IPS-18c (cell line): ENCODE data around the gene S100A8.
"Not testable (repeated sequence)": the region's sequence is repeated elsewhere in the genome, so short reads cannot be mapped to it uniquely, and the experiment has no call there.

Source experiments
- H3K4me3 ChIP-seq: 2 replicates; pipeline ENCODE4 v1.7.0; 2013; ENCODE audit warnings: low read depth, mild to moderate bottlenecking, low read length, moderate library complexity; ENCODE audit not compliant: insufficient read depth
- H3K9me3 ChIP-seq: one replicate; pipeline ENCODE4 v1.6.1; 2013; ENCODE audit warnings: mild to moderate bottlenecking, low read length, moderate library complexity; ENCODE audit not compliant: control insufficient read depth, insufficient read depth

S100A8 gene

DNA sequence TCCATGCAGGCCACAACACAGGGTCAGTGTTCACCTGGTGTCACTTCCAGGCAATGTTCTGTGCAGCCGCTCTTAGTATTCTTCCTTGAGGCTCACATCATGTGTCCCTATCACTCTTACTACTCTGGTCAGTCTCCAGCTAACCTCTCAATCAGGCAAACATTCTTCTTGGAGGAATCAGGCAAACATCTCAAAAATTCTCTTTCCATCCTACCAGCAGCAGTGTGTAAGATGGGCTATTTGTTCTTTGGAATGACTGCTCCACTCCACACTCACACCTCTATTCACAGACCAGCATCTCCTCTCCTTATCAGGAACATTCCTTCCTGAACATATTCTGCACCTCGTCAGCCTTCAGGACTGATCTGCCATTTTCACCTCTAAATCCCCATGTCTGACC is 29.4 kb upstream of the S100A8 start:
- Histone ChIP-seq H3K9me3 (no peaks in the 10 kb centered on the region), H3K4me3 (no peak overlapping the region)

DNA sequence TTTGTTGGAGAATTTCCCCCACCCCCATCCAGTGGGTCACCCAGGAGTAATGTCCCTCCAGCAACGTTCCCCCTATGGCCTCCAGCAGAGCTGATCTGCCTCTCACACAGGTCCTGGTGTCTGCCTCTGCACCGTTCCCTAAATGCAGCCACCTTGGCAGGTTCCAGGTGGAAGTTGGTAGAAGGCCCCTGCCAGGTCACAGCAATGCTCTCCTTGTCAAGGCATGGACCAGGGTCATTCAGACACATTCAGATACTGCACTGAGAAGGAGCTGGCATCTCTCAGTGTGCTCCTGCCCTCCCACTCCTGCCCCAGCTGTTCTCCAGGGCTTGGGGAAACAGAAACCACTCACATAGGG is 28.5 kb upstream of the S100A8 start:
- not testable (repeated sequence) for H3K4me3 ChIP-seq

DNA sequence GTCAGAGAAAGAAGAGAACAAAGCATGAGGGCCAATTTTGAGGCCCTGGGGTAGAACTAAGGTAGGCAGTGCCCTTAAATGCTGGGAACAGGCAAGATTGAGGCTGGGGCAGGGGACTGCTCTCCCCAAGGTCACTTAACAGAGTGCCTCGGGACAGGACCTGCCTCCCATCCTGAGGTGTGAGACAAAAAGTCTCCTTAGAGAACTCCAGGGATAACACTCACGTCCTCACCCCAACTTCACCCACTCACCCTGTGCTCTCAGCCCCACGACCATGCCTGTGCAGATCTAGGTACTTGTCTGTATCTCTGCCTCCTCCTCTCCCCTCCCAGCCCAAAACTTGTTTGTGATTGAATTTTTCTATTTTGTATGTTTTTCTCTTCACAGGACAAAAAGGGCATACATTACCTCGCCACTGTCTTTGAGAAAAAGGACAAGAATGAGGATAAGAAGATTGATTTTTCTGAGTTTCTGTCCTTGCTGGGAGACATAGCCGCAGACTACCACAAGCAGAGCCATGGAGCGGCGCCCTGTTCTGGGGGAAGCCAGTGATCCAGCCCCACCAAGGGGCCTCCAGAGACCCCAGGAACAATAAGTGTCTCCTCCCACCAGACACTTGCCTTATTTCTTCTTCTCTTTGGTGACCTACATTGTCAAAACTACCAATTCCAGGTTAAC is 28.0 kb upstream of the S100A8 start:
- not testable (repeated sequence) for H3K4me3 ChIP-seq, H3K9me3 ChIP-seq

More for the DNA sequence above, 28.5 kb upstream of the S100A8 start:
- H3K9me3 ChIP-seq: not testable (repeated sequence)

GRCh38 chr1:153417136-153417888 is 26.4 kb upstream of the S100A8 start:
- Histone ChIP-seq H3K9me3 (no peaks in the 10 kb centered on the region), H3K4me3 (no peak overlapping the region)

DNA sequence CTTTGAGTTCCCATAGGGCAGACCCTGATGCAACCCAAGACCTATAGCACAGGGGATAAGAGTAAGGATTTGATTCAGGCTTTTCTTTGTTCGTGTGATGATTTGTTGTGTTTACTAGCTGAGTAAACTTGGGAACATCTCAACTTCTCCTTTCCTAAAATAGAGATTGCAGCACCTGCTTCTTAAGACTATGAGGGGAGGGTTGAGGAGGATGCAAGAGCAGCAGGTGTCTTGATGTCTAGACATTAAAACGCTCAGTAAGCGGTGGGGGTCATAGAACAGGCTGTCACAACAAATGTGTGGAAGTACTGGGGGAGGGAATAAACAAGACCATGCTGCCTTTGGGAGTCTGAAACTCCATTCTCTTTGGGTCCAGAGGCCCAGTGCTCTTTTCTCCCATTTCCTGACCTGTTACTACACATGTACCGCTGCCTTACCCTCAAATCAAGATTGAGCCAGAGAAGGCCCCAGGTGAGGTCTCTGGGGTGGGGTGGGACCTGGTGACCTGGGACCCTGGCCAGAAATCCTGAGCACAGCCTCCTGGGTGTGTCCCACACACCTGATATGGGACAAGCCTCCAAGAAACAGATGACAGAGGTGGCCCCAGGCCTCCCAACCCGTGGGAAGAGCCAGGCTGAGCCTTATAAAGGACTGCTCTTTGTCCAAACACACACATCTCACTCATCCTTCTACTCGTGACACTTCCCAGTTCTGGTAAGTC is 25.1 kb upstream of the S100A8 start, which contains the start of gene S100A7A:
Gene S100A7A, plus strand, starts transcription at position 671 of the 721 bp plus-strand sequence. CDS start 1,563 bp downstream, outside the sequence.
- Histone ChIP-seq H3K9me3 (no peaks in the 10 kb centered on the region), H3K4me3 (no peak within 1 kb of the TSS)

GRCh38 chr1:153413961-153414360 is 23.1 kb upstream of the S100A8 start:
- H3K4me3 ChIP-seq, H3K9me3 ChIP-seq: not testable (repeated sequence)

DNA sequence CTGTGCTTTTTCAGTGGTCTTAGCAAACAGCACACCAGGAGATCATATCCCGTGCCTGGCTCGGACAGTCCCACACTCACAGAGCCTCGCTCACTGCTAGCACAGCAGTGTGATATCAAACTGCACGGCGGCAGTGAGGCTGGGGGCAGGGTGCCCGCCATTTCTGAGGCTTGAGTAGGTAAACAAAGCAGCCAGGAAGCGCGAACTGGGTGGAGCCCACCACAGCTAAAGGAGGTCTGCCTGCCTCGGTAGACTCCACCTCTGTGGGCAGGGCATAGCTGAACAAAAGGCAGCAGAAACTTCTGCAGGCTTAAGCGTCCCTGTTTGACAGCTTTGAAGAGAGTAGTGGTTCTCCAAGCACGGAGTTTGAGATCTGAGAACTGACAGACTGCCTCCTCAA is 16.4 kb upstream of the S100A8 start:
- H3K9me3 ChIP-seq, H3K4me3 ChIP-seq: not testable (repeated sequence)

GRCh38 chr1:153405825-153406599 is 15.1 kb upstream of the S100A8 start:
- H3K9me3 ChIP-seq, H3K4me3 ChIP-seq: not testable (repeated sequence)

- peaks cover 3% of the 10 kb centered on the region for H3K9me3 ChIP-seq
- H3K4me3 ChIP-seq: no peak overlapping the region
Observed at GRCh38 chr1:153404768-153405167, 13.9 kb upstream of the S100A8 start.

GRCh38 chr1:153404086-153404635 is 13.3 kb upstream of the S100A8 start:
- peaks cover 3% of the 10 kb centered on the region for H3K9me3 ChIP-seq
- H3K4me3 ChIP-seq: no peak overlapping the region

DNA sequence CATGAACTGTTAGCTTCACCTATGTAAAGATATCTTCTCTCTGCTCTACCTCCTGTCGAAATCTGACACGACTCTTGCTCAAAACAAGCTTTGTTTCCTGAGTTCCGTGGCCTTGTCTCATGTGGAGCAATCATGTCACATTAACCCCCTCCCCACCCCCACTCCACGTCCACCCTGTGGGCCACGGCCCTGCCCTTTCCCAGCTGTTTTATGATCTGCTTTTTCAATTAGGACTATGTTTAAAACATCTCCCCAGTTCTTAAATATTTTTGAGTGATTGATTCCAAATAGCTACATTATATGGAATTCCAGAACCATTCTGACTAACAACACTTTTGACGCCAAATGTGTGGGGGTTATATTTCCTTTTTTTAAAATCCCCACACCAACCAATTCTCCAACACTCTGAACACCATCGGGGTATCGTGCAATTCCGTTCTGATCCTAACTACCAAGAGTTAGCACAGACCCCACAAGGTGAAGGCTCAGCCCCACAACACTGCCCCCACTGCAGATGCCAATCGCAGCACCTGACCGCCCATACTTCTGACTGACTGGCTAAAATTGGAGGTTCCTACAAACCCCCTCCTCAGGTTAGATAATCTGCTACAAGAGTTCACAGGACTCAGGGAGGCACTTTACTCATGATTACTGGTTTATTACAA is 12.7 kb upstream of the S100A8 start:
- no peak overlapping the region for H3K4me3 ChIP-seq
- peaks cover 3% of the 10 kb centered on the region for H3K9me3 ChIP-seq

DNA sequence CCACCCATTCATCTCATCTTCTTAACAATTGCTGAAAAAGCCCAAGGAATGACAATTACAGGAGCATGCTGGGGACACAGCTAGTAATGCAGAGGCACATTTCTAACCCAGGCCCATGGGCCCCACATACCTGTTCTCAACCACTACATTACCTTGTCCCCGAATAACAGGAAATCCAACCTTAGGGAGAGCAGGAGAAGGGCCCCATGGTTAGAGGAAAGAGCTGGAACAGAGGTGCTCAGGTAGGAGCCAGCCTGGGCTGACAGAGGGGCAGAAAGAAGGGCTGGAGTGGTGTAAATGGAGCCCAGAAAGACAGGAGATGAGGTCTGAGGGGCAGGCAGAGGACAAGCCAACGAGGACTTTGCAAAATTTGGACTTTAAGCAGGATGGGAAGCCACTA is 11.4 kb upstream of the S100A8 start:
- no peak overlapping the region for H3K4me3 ChIP-seq
- peaks cover 3% of the 10 kb centered on the region for H3K9me3 ChIP-seq

DNA sequence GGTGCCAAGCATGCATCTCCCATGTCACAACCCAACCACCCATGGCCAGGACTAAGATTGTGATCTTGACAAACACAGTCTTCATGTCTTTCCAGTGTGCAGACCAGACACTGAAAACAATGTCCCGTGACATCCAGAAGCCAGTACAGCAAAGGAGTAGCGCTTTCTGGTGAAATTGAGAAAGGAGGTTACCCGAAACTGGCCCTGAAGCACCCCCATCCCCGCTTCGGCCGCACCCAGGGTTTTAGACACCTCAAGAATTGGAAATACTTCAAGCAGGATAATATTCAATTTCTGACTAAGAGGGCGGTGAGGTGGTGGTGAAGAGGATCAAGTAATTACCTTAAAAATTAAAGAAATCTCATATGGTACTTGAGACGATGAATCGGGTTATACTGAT is 10.6 kb upstream of the S100A8 start:
- H3K4me3 ChIP-seq: no peak overlapping the region
- H3K9me3 ChIP-seq: peaks cover 3% of the 10 kb centered on the region

GRCh38 chr1:153400244-153400643 is 9.4 kb upstream of the S100A8 start:
- H3K4me3 ChIP-seq: no peak overlapping the region
- H3K9me3 ChIP-seq: peaks cover 3% of the 10 kb centered on the region

DNA sequence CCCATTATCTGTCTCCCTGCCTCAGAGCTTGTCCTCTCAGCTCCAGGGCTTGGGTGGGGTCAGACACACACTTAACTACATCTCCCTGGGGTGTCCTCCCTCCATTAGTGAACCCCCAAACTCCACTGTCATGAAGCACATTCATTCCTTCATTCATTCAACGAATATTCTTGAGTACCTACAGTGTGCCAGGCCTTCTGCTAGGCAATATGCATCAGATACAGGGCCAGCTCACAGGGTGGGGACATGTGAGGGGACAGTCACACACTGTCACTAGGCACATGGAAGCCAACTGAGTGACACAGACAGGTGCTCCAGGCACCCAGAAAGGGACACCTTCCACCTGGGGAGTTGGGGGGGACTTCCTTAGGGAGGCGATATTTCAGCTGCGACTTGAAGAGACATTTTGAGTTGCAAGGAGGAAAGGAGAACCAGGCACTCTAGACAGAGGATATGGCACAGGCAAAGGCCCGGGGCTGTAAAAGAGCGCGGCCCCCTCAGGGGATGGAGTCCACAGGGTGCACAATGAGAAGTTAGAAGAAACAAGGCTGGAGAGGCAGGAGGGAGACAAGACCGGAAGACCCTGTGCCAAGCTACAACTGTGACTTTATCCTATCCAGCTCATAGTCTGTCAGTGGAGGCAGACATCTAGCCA is 8.7 kb upstream of the S100A8 start:
- H3K9me3 ChIP-seq: peaks cover 3% of the 10 kb centered on the region

GRCh38 chr1:153397924-153398651 is 7.2 kb upstream of the S100A8 start:
- no peaks in the 10 kb centered on the region for H3K9me3 ChIP-seq

More for the DNA sequence above, 8.7 kb upstream of the S100A8 start:
- H3K4me3 ChIP-seq: no peak overlapping the region

More at GRCh38 chr1:153397924-153398651, 7.2 kb upstream of the S100A8 start:
- H3K4me3 ChIP-seq: no peak overlapping the region
